DMS 273 treated with DMSO at 0.1 percent for 48 hours (cell line): Measurements from ENCODE around the gene GSAP.

Experiments
- DNase-seq: peaks from one replicate; lab custom pipeline; 2025; lab: John Stamatoyannopoulos, UW

GSAP gene

GRCh38 chr7:77409005-77409738 is 7.0 kb downstream of the GSAP start:
- no peak for DNase-seq

GRCh38 chr7:77407906-77408305 is 8.2 kb downstream of the GSAP start:
- no peak for DNase-seq

- no peak for DNase-seq
These were observed 9.7 kb downstream of the GSAP start for GRCh38 chr7:77406421-77406820.

GRCh38 chr7:77404641-77405040 is 11.5 kb downstream of the GSAP start:
- DNase-seq, result no peak

GRCh38 chr7:77403957-77404356 is 12.2 kb downstream of the GSAP start:
- no peak for DNase-seq

- no peak for DNase-seq
These were observed 13.3 kb downstream of the GSAP start for GRCh38 chr7:77402818-77403217.

GRCh38 chr7:77401002-77401401 is 15.1 kb downstream of the GSAP start:
- DNase-seq, result no peak

GRCh38 chr7:77399816-77400215 is 16.3 kb downstream of the GSAP start:
- no peak for DNase-seq

- DNase-seq, result no peak
These were observed 19.1 kb downstream of the GSAP start for GRCh38 chr7:77396894-77397547.

GRCh38 chr7:77395626-77396025 is 20.5 kb downstream of the GSAP start:
- DNase-seq, result no peak

GRCh38 chr7:77393954-77394353 is 22.2 kb downstream of the GSAP start:
- no peak for DNase-seq

GRCh38 chr7:77393261-77393660 is 22.9 kb downstream of the GSAP start:
- no peak for DNase-seq

- DNase-seq, result no peak
These were observed 24.9 kb downstream of the GSAP start for GRCh38 chr7:77391230-77391629.

GRCh38 chr7:77388055-77388641 is 28.0 kb downstream of the GSAP start:
- no peak for DNase-seq

- no peak for DNase-seq
These were observed 29.9 kb downstream of the GSAP start for GRCh38 chr7:77386165-77386822.

- DNase-seq, result no peak
These were observed 32.8 kb downstream of the GSAP start for GRCh38 chr7:77383333-77383740.

- no peak for DNase-seq
These were observed 33.6 kb downstream of the GSAP start for GRCh38 chr7:77382532-77382931.

GRCh38 chr7:77378584-77378983 is 37.6 kb downstream of the GSAP start:
- DNase-seq, result no peak

GRCh38 chr7:77370606-77371005 is 45.5 kb downstream of the GSAP start:
- no peak for DNase-seq

GRCh38 chr7:77368974-77369373 is 47.2 kb downstream of the GSAP start:
- DNase-seq, result no peak

GRCh38 chr7:77367976-77368375 is 48.2 kb downstream of the GSAP start:
- no peak for DNase-seq

- no peak for DNase-seq
These were observed 53.2 kb downstream of the GSAP start for GRCh38 chr7:77362905-77363304.

- no peak for DNase-seq
These were observed 55.2 kb downstream of the GSAP start for GRCh38 chr7:77360969-77361368.
